Smooth muscle cell of the brain vasculature (primary cell): ENCODE data around the gene ACCSL.

ENCODE experiments used
- DNase-seq: peaks from one replicate; pipeline ENCODE4 v3.0.0-alpha.2; 2012; ENCODE audit warnings: low read depth, low spot score

ACCSL gene

GRCh38 chr11:44058275-44058674, 10.5 kb downstream of the ACCSL start:
- DNase-seq, result no peak

DNA sequence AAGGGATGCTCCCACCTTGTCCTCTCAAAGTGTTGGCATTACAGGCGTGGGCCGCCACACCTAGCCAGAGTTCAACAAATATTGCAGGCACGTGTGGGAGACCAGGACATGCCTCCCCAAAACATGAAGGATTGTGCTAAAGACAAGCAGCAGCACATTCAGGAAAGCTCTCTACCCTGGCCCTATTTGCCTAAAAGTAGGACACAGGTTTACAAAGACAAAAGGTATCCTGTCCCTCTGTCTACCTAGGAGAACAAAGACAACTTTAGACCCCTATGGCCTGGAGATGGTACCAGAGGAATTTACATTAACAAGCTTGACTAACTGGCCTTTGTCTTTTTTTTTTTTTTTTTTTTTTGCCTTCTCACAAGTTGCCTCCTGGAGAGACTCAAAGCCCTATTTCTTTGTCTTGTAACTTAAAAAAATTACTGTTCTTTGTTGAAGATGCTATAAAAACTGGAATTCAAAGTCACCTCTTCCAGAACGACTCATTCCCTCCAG, 17.4 kb downstream of the ACCSL start:
- DNase-seq, result no peak

- peak; percentile 86 for DNase-seq
These were observed 18.3 kb downstream of the ACCSL start, which contains the start of gene ACCS for GRCh38 chr11:44065841-44066731. TSS of gene ACCS (plus strand) at chr11:44066270. CDS start at chr11:44067628, 1,358 bp downstream.

GRCh38 chr11:44066732-44067141, 19.0 kb downstream of the ACCSL start:
- DNase-seq, result peak; percentile 15

- DNase-seq, result no peak
These were observed 19.5 kb downstream of the ACCSL start for GRCh38 chr11:44067266-44067665.

- no peak for DNase-seq
These were observed 20.4 kb downstream of the ACCSL start for GRCh38 chr11:44068180-44068579.

DNA sequence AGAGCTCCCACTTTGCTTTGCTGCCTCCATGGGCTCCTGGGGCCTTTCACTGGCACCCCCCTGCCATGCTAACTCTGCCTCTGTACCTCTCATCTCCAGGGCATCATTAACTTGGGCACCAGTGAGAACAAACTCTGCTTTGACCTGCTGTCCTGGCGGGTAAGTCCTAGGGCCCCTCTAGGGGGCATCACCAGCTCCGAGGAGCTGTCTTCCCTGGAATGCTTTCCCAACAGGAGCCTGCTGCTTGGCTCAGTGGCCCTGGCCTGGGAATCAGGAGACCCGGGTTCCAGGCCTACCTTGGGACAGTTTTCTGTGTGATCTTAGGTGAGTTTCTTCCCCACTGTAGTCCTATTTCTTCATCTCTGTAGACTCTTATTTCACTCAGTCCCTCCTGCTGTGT, 23.4 kb downstream of the ACCSL start:
- DNase-seq, result no peak

GRCh38 chr11:44072757-44073658, 25.2 kb downstream of the ACCSL start:
- DNase-seq, result no peak

GRCh38 chr11:44078794-44079193, 31.0 kb downstream of the ACCSL start:
- no peak for DNase-seq

GRCh38 chr11:44079376-44079775, 31.6 kb downstream of the ACCSL start:
- DNase-seq, result no peak

- DNase-seq, result no peak
These were observed 33.2 kb downstream of the ACCSL start for GRCh38 chr11:44080951-44081350.

GRCh38 chr11:44082645-44083044, 34.9 kb downstream of the ACCSL start:
- no peak for DNase-seq

- no peak for DNase-seq
These were observed 35.7 kb downstream of the ACCSL start for GRCh38 chr11:44083433-44083832.

- no peak for DNase-seq
These were observed 36.1 kb downstream of the ACCSL start for GRCh38 chr11:44083906-44084305.

DNA sequence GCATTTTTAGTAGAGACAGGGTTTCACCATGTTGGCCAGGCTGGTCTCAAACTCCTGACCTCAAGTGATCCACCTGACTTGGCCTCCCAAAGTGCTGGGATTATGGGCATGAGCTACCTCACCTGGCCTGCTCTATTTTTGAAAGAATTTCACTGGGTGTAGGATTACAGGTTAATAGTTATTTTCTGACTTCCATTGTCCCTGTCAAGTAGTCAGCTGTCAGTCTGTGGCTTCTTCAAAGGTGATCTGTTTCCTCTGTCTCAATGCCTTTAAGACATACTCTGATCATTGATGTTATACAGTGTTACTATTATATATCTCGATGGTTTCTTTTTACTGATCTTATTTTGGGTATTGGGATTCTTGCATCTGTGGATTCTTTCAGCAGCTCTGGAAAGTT, 37.5 kb downstream of the ACCSL start:
- no peak for DNase-seq

DNA sequence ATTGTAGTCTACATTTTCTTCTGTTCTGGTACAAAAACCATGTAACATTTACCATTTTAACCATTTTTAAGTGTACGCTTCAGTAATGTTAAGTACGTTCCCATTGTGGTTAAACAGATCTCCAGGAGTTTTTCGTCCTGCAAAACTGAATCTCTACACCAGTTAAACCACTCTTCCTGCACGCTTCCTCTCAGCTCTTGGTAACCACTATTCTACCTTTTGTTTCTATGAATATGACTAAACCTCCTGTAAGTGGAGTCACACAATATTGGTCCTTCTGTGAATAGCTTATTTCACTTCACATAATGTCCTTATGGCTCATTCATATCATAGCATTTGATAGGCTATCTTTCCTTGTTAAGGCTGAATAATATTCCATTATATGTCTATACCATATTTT, 40.6 kb downstream of the ACCSL start:
- no peak for DNase-seq

- DNase-seq, result no peak
These were observed 41.1 kb downstream of the ACCSL start for GRCh38 chr11:44088871-44089270.

DNA sequence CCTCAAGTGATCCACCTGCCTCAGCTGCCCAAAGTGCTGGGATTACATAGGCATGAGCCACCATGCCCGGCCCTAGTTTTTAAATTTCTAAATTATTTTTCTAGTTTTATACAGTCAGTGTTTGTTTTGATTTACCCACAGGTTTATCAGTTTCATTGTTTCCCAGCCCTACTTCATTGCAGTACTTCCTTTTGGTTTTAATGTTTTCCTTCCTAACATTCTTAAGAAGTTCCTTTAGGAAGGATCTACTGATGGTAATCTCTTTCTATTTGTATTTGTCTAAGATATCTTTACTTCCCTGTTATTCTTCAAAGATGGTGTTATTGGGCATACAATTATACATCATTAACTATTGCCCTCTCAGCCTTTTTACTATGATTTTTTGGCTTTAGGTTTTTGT, 42.8 kb downstream of the ACCSL start:
- DNase-seq, result no peak

DNA sequence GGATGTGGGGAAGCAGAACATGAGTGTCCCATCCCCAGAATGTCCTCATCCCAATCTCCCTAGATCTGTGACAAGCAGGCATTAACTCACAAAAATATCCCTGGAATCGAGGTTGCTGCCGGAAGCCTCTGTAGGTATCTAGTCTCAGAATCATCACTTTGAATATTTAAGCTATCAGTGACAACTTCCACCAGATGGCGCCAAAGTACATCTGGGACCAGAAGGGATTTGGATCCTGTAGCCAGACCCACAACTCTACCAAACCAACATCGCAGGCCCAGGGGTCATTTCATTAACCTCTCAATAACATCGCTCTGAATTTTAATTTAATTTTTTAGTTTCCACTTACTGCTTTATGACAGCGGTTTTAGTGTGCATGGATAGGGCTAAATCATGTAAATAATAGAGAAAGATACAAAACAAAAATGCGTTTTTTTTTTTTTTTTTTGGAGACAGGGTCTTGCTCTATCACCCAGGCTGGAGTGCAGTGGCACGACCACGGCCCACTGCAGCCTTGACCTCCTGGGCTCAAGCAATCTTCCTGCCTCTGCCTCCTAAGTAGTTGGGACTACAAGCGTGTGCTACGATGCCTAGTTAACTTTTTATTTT, 46.6 kb downstream of the ACCSL start:
- peak; percentile 61 for DNase-seq

- peak; percentile 50 for DNase-seq
These were observed 48.0 kb downstream of the ACCSL start, which contains the start of gene EXT2 for GRCh38 chr11:44095506-44096359. TSS of gene EXT2 (plus strand) at chr11:44095678. CDS start at chr11:44107713, 12,035 bp downstream.
